ENCODE results near the gene EEF1AKMT3. TPM values are rescaled to one million over a fixed set of nuclear protein-coding genes. Genes with fewer than 3 reads are reported as not detected.
A peak's percentile ranks its signal among the peaks of the same experiment; 100 is the strongest.

EEF1AKMT3 gene
- total RNA-seq, 1 experiment from 2014 or later, result 3.2 TPM

- no peaks in the 10 kb centered on the region for H3K27me3 ChIP-seq (ENCODE audit: control insufficient read depth, insufficient read depth, low read length)
- DNase-seq, result no peak
- no peak overlapping the region for H3K4me3 ChIP-seq (ENCODE audit: insufficient read depth, low read depth, low read length)
- H3K36me3 ChIP-seq (replicated peaks; ENCODE audit: control insufficient read depth, insufficient read depth, low read length), result peaks cover 8% of the 10 kb centered on the region
These were observed 28.6 kb downstream of the EEF1AKMT3 start for GRCh38 chr12:57800965-57801364.

GRCh38 chr12:57802607-57803006 is 30.2 kb downstream of the EEF1AKMT3 start:
- no peak overlapping the region for H3K4me3 ChIP-seq (ENCODE audit: insufficient read depth, low read depth, low read length)

DNA sequence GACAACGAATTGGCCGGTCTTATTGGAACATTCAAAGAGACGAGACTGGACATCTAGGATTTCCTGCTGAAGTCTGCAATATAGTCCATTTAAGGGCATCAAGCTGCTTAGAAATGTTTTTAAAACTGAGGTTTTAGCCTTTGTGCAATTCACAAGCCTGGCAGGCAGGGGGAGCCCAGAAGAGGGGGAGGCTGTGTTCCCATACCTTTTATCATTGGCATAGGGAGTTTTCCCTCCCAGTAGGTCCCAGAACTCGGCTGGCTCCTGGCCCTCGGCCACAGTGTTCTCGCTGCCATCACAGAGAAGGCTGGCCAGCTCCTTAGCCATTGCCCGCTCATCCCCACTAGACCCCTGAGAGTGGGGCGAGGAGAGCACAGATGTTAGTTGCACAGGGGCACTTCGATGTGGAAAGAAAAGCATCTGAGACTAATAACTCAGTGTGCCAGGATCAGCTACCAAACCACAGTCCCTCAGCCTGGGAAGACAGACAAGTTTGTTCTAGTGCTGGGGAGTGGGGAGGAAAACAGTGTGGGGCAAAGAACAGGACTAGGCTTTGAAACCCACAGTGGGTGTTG is 31.0 kb downstream of the EEF1AKMT3 start:
- DNase-seq, result peak; percentile 87
- H3K36me3 ChIP-seq (replicated peaks; ENCODE audit: control insufficient read depth, insufficient read depth, low read length), result no peaks in the 10 kb centered on the region; the same call in 1 of the 2 replicates

More at GRCh38 chr12:57802607-57803006, 30.2 kb downstream of the EEF1AKMT3 start:
- no peaks in the 10 kb centered on the region; the same call in 1 of the 2 replicates for H3K36me3 ChIP-seq (replicated peaks; ENCODE audit: control insufficient read depth, insufficient read depth, low read length)
- H3K27me3 ChIP-seq (ENCODE audit: control insufficient read depth, insufficient read depth, low read length), result no peaks in the 10 kb centered on the region
- no peak for DNase-seq

GRCh38 chr12:57806677-57807076 is 34.3 kb downstream of the EEF1AKMT3 start:
- no peaks in the 10 kb centered on the region; the same call in 1 of the 2 replicates for H3K36me3 ChIP-seq (replicated peaks; ENCODE audit: control insufficient read depth, insufficient read depth, low read length)
- no peak overlapping the region for H3K4me3 ChIP-seq (ENCODE audit: insufficient read depth, low read depth, low read length)
- DNase-seq, result no peak
- H3K27me3 ChIP-seq (ENCODE audit: control insufficient read depth, insufficient read depth, low read length), result no peaks in the 10 kb centered on the region

More for the DNA sequence above, 31.0 kb downstream of the EEF1AKMT3 start:
- H3K4me3 ChIP-seq (ENCODE audit: insufficient read depth, low read depth, low read length), result no peak overlapping the region
- no peaks in the 10 kb centered on the region for H3K27me3 ChIP-seq (ENCODE audit: control insufficient read depth, insufficient read depth, low read length)

GRCh38 chr12:57807285-57807684 is 34.9 kb downstream of the EEF1AKMT3 start:
- H3K27me3 ChIP-seq (ENCODE audit: control insufficient read depth, insufficient read depth, low read length), result no peaks in the 10 kb centered on the region
- no peak for DNase-seq
- no peaks in the 10 kb centered on the region; the same call in 1 of the 2 replicates for H3K36me3 ChIP-seq (replicated peaks; ENCODE audit: control insufficient read depth, insufficient read depth, low read length)
- no peak overlapping the region for H3K4me3 ChIP-seq (ENCODE audit: insufficient read depth, low read depth, low read length)

DNA sequence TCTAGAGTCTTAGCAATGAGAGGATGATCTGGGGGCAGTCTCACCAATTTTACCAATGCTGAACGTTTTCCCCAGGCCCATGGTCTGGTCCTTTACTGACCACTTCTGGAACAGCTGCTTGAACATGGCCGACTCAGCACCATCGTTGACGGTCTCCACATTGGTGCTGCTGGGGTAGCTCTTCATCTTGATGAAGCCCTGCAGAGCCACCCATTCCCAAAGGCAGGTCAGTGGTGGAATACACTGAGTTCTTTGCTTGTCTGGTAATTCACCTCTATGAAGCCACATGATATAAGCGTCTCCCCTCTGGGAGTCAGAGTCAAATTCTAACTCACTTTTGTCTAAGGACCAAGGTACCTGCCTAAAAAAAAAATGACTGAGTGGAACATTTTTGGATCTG is 35.9 kb downstream of the EEF1AKMT3 start:
- H3K4me3 ChIP-seq (ENCODE audit: insufficient read depth, low read depth, low read length), result no peak overlapping the region
- H3K36me3 ChIP-seq (replicated peaks; ENCODE audit: control insufficient read depth, insufficient read depth, low read length), result no peaks in the 10 kb centered on the region; the same call in 1 of the 2 replicates
- DNase-seq, result no peak
- no peaks in the 10 kb centered on the region for H3K27me3 ChIP-seq (ENCODE audit: control insufficient read depth, insufficient read depth, low read length)

GRCh38 chr12:57809425-57809824 is 37.0 kb downstream of the EEF1AKMT3 start:
- DNase-seq, result no peak
- Histone ChIP-seq H3K4me3 (ENCODE audit: insufficient read depth, low read depth, low read length) (no peak overlapping the region), H3K36me3 (replicated peaks; ENCODE audit: control insufficient read depth, insufficient read depth, low read length) (no peaks in the 10 kb centered on the region; the same call in 1 of the 2 replicates), H3K27me3 (ENCODE audit: control insufficient read depth, insufficient read depth, low read length) (no peaks in the 10 kb centered on the region)

DNA sequence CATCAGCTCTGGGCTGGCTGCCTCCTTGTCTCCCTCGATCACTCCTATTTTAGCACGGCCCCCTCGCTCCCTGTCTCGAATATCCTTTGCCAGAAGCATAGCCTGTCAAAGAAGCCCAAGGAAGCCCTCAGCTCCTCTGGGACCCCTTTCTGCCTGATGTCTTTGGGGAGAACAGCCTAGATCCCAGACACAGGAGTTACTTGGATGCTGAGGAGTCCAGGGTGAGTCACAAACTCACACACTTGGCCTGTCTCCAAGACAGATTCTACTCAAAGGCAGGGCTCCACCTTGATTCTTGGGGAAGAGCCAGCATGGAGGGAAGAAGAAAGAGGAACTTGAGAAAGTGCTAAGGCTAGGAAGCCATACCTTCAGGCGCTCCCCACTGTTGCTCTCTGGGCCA is 38.0 kb downstream of the EEF1AKMT3 start:
- DNase-seq, result no peak
- no peaks in the 10 kb centered on the region for H3K27me3 ChIP-seq (ENCODE audit: control insufficient read depth, insufficient read depth, low read length)
- H3K36me3 ChIP-seq (replicated peaks; ENCODE audit: control insufficient read depth, insufficient read depth, low read length), result no peaks in the 10 kb centered on the region; the same call in 1 of the 2 replicates
- H3K4me3 ChIP-seq (ENCODE audit: insufficient read depth, low read depth, low read length), result no peak overlapping the region

DNA sequence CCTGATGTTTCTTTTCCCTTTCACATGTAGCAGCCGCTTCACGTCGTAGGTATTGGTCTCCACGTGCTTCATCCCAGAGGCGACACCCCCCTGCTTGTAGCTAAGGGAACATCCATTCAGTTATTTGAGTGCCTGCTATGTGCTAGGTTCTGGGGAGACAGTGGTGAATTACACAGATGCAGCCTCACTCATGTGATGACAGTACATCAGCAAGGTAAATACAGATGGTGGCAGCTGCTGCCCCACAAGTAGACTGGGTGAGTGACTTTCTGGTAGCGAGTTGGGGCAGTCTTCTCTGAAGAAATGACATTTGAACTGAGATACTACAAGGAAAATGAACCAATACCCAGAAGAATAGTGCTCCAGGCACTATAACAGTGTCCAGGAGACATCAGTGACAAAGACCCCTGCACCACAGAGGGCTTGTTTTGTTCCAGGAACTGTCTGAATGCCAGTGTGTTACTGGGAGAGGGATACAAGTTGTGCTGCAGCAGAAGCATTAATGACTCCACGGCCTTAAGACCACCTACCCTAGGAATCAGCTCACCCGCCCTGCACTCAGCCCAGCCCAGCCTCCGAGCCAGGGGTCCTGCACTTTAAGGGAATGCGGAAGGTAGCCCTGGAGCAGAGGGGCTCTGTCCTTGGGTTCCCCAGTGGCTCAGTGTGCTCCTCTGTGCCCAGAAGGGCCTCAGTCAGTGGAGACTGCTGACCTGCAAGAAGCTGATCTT is 38.8 kb downstream of the EEF1AKMT3 start:
- DNase-seq, result no peak
- Histone ChIP-seq H3K27me3 (ENCODE audit: control insufficient read depth, insufficient read depth, low read length) (no peaks in the 10 kb centered on the region), H3K36me3 (replicated peaks; ENCODE audit: control insufficient read depth, insufficient read depth, low read length) (no peaks in the 10 kb centered on the region; the same call in 1 of the 2 replicates), H3K4me3 (ENCODE audit: insufficient read depth, low read depth, low read length) (no peak overlapping the region)

GRCh38 chr12:57813111-57813970 is 40.9 kb downstream of the EEF1AKMT3 start:
- DNase-seq, result no peak

DNA sequence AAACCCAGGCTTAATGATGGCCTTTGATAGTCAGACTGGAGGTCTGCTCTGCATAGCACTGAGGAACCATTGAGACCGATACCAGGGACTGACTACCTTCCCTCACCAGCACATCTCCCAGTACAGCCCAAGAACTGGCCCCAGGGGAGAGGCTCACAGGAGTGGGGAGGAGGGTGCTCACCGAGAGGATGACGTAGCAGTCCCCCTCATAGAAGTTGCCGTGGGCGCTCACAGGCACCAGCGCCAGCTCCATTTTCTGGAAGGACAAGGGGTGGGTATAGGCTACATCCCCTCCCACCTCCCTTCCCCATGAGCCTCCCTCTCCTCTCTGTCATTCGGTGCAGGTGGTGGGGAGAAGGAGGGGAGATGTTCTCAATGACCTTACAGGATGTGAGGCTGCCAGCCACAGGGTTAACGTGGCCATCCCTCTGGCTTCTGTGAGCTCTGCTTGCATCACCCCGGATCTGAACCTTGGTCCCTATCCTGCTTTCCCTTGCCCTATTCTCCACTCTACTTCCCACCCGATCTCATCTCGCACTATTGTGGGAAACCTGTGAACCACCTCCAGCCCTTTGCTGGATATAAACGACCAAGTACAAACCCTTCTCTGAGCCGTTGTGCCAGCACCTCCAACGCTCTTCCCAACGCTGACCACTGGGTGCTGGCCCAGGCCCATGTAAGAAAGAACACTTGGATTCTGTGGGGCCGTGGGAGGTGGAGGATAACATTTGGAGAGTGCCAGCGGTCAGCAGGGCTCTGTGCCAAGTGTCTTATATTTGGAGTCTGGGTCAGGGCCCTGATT is 41.8 kb downstream of the EEF1AKMT3 start:
- DNase-seq, result no peak
- H3K27me3 ChIP-seq (ENCODE audit: control insufficient read depth, insufficient read depth, low read length), result no peaks in the 10 kb centered on the region
- H3K36me3 ChIP-seq (replicated peaks; ENCODE audit: control insufficient read depth, insufficient read depth, low read length), result no peaks in the 10 kb centered on the region
- H3K4me3 ChIP-seq (ENCODE audit: insufficient read depth, low read depth, low read length), result no peak overlapping the region

More at GRCh38 chr12:57813111-57813970, 40.9 kb downstream of the EEF1AKMT3 start:
- H3K36me3 ChIP-seq (replicated peaks; ENCODE audit: control insufficient read depth, insufficient read depth, low read length), result no peaks in the 10 kb centered on the region
- no peaks in the 10 kb centered on the region for H3K27me3 ChIP-seq (ENCODE audit: control insufficient read depth, insufficient read depth, low read length)
- H3K4me3 ChIP-seq (ENCODE audit: insufficient read depth, low read depth, low read length), result no peak overlapping the region

GRCh38 chr12:57815177-57816000 is 43.0 kb downstream of the EEF1AKMT3 start:
- H3K4me3 ChIP-seq (ENCODE audit: insufficient read depth, low read depth, low read length), result no peak overlapping the region
- H3K36me3 ChIP-seq (replicated peaks; ENCODE audit: control insufficient read depth, insufficient read depth, low read length), result no peaks in the 10 kb centered on the region
- H3K27me3 ChIP-seq (ENCODE audit: control insufficient read depth, insufficient read depth, low read length), result no peaks in the 10 kb centered on the region
- DNase-seq, result peak; percentile 80
